GM23338 (cell line): ENCODE data around the gene SUGP1. TPM values are rescaled to one million over a fixed set of nuclear protein-coding genes. Genes with fewer than 3 reads are reported as not detected.

Experiments used
- ATAC-seq: fragments of 200-7000 bp; cut with Tn5 transposase; 3 replicates; pipeline ENCODE4 v1.9.1; 2020
- DNase-seq: peaks from one replicate; pipeline ENCODE4 v3.0.0-alpha.2; 2015; ENCODE audit warnings: low spot score
- H2AFZ ChIP-seq: fragments of 200-600 bp; sonication (generic); 2 replicates; pipeline ENCODE4 v1.8.0; 2016; ENCODE audit warnings: antibody characterized with exemption, mild to moderate bottlenecking, moderate library complexity
- H3F3A ChIP-seq: fragments of 200-600 bp; sonication (generic); replicated peaks from 2 replicates; pipeline ENCODE4 v1.8.0; 2017; ENCODE audit warnings: antibody characterized with exemption, mixed run types, low read depth
- H3K27ac ChIP-seq: fragments of 200-600 bp; sonication (generic); 2 replicates; pipeline ENCODE4 v1.6.1; 2016; ENCODE audit warnings: low read depth
- H3K27me3 ChIP-seq: fragments of 200-600 bp; sonication (generic); 2 replicates; pipeline ENCODE4 v1.8.0; 2016; ENCODE audit warnings: mild to moderate bottlenecking, mixed run types, moderate library complexity; ENCODE audit not compliant: insufficient read depth
- H3K36me3 ChIP-seq: fragments of 200-600 bp; sonication (generic); 2 replicates; pipeline ENCODE4 v1.8.0; 2016; ENCODE audit warnings: mild to moderate bottlenecking; ENCODE audit not compliant: insufficient read depth
- H3K4me1 ChIP-seq: fragments of 200-600 bp; sonication (generic); 2 replicates; pipeline ENCODE4 v1.8.0; 2016; ENCODE audit warnings: mild to moderate bottlenecking, moderate library complexity; ENCODE audit not compliant: insufficient read depth
- H3K4me2 ChIP-seq: fragments of 200-600 bp; sonication (generic); 2 replicates; pipeline ENCODE4 v1.7.1; 2017; ENCODE audit warnings: mixed run types
- H3K4me3 ChIP-seq: fragments of 200-600 bp; sonication (generic); 2 replicates; pipeline ENCODE4 v1.6.1; 2016; ENCODE audit warnings: mixed run types
- H3K79me2 ChIP-seq: fragments of 200-600 bp; sonication (generic); replicated peaks from 2 replicates; pipeline ENCODE4 v1.8.0; 2017; ENCODE audit warnings: mild to moderate bottlenecking; ENCODE audit not compliant: insufficient read depth
- H3K9me2 ChIP-seq: fragments of 200-600 bp; sonication (generic); 2 replicates; pipeline ENCODE4 v1.8.0; 2017; ENCODE audit not compliant: insufficient read depth
- H4K20me1 ChIP-seq: fragments of 200-600 bp; sonication (generic); replicated peaks from 2 replicates; pipeline ENCODE4 v1.8.0; 2017; ENCODE audit warnings: mild to moderate bottlenecking; ENCODE audit not compliant: insufficient read depth
- H3K27ac Mint-ChIP-seq: 2 replicates; pipeline ENCODE4 v1.8.0; 2020; ENCODE audit warnings: inconsistent platforms, mild to moderate bottlenecking, moderate library complexity, mixed read lengths
- H3K27me3 Mint-ChIP-seq: 3 replicates; pipeline ENCODE4 v1.8.0; 2022; ENCODE audit warnings: low read depth, mild to moderate bottlenecking, moderate library complexity, mixed read lengths, inconsistent platforms; ENCODE audit not compliant: insufficient read depth, poor library complexity
- H3K36me3 Mint-ChIP-seq: 3 replicates; pipeline ENCODE4 v1.8.0; 2021; ENCODE audit warnings: low read depth, mild to moderate bottlenecking, inconsistent platforms, moderate library complexity, mixed read lengths
- H3K4me1 Mint-ChIP-seq: 3 replicates; pipeline ENCODE4 v1.8.0; 2020; ENCODE audit warnings: mild to moderate bottlenecking, inconsistent platforms, mixed read lengths
- H3K4me3 Mint-ChIP-seq: 3 replicates; pipeline ENCODE4 v1.8.0; 2021; ENCODE audit warnings: moderate library complexity, mild to moderate bottlenecking, inconsistent platforms, mixed read lengths
- H3K9me3 Mint-ChIP-seq: 3 replicates; pipeline ENCODE4 v1.8.0; 2020; ENCODE audit warnings: moderate library complexity, mild to moderate bottlenecking, inconsistent platforms, mixed read lengths
- CREB1 ChIP-seq: fragments of 250-450 bp; sonication (Bioruptor Pico); IDR thresholded peaks from 2 replicates; pipeline ENCODE4 v1.5.0; 2020; ENCODE audit warnings: low read depth, mild to moderate bottlenecking, moderate library complexity
- EZH2 ChIP-seq: fragments of 200-600 bp; sonication (generic); IDR thresholded peaks from one replicate; pipeline ENCODE4 v1.8.0; 2017; ENCODE audit warnings: antibody characterized with exemption, mild to moderate bottlenecking, low read depth; ENCODE audit not compliant: unreplicated experiment
- EZH2phosphoT487 ChIP-seq: fragments of 200-600 bp; sonication (generic); IDR thresholded peaks from one replicate; pipeline ENCODE4 v1.8.1; 2018; ENCODE audit warnings: antibody characterized with exemption; ENCODE audit not compliant: unreplicated experiment
- JUNB ChIP-seq: IDR thresholded peaks from one replicate; pipeline ENCODE4 v1.6.1; 2016; ENCODE audit warnings: antibody characterized with exemption; ENCODE audit not compliant: unreplicated experiment
- NANOG ChIP-seq: IDR thresholded peaks from 2 replicates; pipeline ENCODE4 v1.6.1; 2016; ENCODE audit warnings: antibody characterized with exemption, borderline replicate concordance
- POLR2AphosphoS5 ChIP-seq: IDR thresholded peaks from 2 replicates; pipeline ENCODE4 v1.6.1; 2016; ENCODE audit warnings: antibody characterized with exemption, low read depth
- STAT1 ChIP-seq: IDR thresholded peaks from one replicate; pipeline ENCODE4 v1.6.1; 2016; ENCODE audit warnings: antibody characterized with exemption; ENCODE audit not compliant: unreplicated experiment
- ZNF114 ChIP-seq: fragments of 250-450 bp; sonication (Bioruptor Pico); IDR thresholded peaks from 2 replicates; pipeline ENCODE4 v1.5.0; 2020; ENCODE audit warnings: mild to moderate bottlenecking, moderate library complexity
- ZNF331 ChIP-seq: fragments of 250-450 bp; sonication (Bioruptor Pico); IDR thresholded peaks from 2 replicates; pipeline ENCODE4 v1.5.0; 2020; ENCODE audit warnings: low read depth, mild to moderate bottlenecking, moderate library complexity
- polyA plus RNA-seq: library from polyadenylated mRNA; unstranded; fragments of >200 nt; fragmentation: Nextera tagmentation; extraction: Ambion mirVana; gene quantifications from 2 replicates; pipeline ENCODE4 v1.2.1, GENCODE V29; 2016
- total RNA-seq: library from RNA; depleted of rRNA; stranded (reverse); fragments of >200 nt; shearing (Covaris generic); gene quantifications from 2 replicates; pipeline ENCODE4 v1.2.3, GENCODE V29; 2014
- TF ChIP-seq, protein P1 (sequence below): fragments of 250-450 bp; sonication (Bioruptor Pico); IDR thresholded peaks from 2 replicates; pipeline ENCODE4 v1.5.0; 2020; ENCODE audit warnings: mild to moderate bottlenecking, moderate library complexity
- TF ChIP-seq, protein P2 (sequence below): IDR thresholded peaks from 2 replicates; pipeline ENCODE4 v1.6.1; 2016; ENCODE audit warnings: antibody characterized with exemption
- TF ChIP-seq, protein P3 (sequence below), 2 experiments: fragments of 200-600 bp in 1 of 2; sonication (generic) in 1 of 2; conservative IDR thresholded peaks; 2 replicates each; pipeline versions ENCODE4 v1.5.1 to v1.6.1; 2016 to 2017; ENCODE audit warnings: antibody characterized with exemption in 2 of 2, low read depth in 2 of 2, mild to moderate bottlenecking in 2 of 2, moderate library complexity in 1 of 2
- TF ChIP-seq, protein P4 (sequence below): IDR thresholded peaks from one replicate; pipeline ENCODE4 v1.6.1; 2018; ENCODE audit warnings: antibody characterized with exemption; ENCODE audit not compliant: unreplicated experiment

SUGP1 gene
- total and polyA plus RNA-seq, 2 experiments from 2014 or later: 38.6 to 61.6 TPM

DNA sequence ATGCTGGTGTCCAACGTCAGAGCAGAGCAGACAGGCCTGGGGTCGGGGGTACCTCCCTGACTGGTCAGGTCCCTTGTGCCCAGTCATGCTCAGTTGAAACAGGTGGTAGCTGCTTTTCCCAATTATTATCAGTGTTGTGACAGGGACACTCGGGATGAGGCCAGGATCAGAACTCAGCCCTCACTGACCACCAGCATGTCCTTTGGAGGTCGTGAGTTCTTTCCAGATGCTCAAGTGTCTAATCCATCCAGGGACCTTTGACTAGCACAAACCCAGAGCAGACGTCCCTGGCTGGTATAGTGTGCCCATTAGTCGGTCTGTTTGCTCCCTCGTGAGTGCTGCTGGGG lies 22.7 kb upstream of the SUGP1 start:
- Histone ChIP-seq H3K4me1 (no peaks in the 10 kb centered on the region), H3K4me2 (no peak overlapping the region), H3K4me3 (no peak overlapping the region), H4K20me1 (no peaks in the 10 kb centered on the region), H3F3A (no peaks in the 10 kb centered on the region), H3K79me2 (no peaks in the 10 kb centered on the region), H3K36me3 (0 out of 2 replicates have a peak, but pooled peaks cover 3% of the 10 kb centered on the region), H3K27me3 (no peaks in the 10 kb centered on the region), H3K27ac (no peak overlapping the region), H3K9me2 (no peaks in the 10 kb centered on the region), H2AFZ (no peak overlapping the region)
- no peaks in the 10 kb centered on the region for H3K9me3 Mint-ChIP-seq
- peaks cover 59% of the 10 kb centered on the region for H3K36me3 Mint-ChIP-seq
- H3K27me3 Mint-ChIP-seq: peaks cover 7% of the 10 kb centered on the region
- no peak for DNase-seq
- no peak overlapping the region for H3K27ac Mint-ChIP-seq
- ATAC-seq: no peak
- no peak overlapping the region for H3K4me3 Mint-ChIP-seq
- H3K4me1 Mint-ChIP-seq: no peaks in the 10 kb centered on the region
- TF ChIP-seq EZH2phosphoT487 (no peak), ZNF331 (CRISPR knock-in tag) (no peak), STAT1 (no peak), CREB1 (CRISPR knock-in tag) (no peak), JUNB (no peak), NANOG (no peak), POLR2AphosphoS5 (no peak), ZNF114 (no peak), EZH2 (no peak)
- TF ChIP-seq, protein P1, sequence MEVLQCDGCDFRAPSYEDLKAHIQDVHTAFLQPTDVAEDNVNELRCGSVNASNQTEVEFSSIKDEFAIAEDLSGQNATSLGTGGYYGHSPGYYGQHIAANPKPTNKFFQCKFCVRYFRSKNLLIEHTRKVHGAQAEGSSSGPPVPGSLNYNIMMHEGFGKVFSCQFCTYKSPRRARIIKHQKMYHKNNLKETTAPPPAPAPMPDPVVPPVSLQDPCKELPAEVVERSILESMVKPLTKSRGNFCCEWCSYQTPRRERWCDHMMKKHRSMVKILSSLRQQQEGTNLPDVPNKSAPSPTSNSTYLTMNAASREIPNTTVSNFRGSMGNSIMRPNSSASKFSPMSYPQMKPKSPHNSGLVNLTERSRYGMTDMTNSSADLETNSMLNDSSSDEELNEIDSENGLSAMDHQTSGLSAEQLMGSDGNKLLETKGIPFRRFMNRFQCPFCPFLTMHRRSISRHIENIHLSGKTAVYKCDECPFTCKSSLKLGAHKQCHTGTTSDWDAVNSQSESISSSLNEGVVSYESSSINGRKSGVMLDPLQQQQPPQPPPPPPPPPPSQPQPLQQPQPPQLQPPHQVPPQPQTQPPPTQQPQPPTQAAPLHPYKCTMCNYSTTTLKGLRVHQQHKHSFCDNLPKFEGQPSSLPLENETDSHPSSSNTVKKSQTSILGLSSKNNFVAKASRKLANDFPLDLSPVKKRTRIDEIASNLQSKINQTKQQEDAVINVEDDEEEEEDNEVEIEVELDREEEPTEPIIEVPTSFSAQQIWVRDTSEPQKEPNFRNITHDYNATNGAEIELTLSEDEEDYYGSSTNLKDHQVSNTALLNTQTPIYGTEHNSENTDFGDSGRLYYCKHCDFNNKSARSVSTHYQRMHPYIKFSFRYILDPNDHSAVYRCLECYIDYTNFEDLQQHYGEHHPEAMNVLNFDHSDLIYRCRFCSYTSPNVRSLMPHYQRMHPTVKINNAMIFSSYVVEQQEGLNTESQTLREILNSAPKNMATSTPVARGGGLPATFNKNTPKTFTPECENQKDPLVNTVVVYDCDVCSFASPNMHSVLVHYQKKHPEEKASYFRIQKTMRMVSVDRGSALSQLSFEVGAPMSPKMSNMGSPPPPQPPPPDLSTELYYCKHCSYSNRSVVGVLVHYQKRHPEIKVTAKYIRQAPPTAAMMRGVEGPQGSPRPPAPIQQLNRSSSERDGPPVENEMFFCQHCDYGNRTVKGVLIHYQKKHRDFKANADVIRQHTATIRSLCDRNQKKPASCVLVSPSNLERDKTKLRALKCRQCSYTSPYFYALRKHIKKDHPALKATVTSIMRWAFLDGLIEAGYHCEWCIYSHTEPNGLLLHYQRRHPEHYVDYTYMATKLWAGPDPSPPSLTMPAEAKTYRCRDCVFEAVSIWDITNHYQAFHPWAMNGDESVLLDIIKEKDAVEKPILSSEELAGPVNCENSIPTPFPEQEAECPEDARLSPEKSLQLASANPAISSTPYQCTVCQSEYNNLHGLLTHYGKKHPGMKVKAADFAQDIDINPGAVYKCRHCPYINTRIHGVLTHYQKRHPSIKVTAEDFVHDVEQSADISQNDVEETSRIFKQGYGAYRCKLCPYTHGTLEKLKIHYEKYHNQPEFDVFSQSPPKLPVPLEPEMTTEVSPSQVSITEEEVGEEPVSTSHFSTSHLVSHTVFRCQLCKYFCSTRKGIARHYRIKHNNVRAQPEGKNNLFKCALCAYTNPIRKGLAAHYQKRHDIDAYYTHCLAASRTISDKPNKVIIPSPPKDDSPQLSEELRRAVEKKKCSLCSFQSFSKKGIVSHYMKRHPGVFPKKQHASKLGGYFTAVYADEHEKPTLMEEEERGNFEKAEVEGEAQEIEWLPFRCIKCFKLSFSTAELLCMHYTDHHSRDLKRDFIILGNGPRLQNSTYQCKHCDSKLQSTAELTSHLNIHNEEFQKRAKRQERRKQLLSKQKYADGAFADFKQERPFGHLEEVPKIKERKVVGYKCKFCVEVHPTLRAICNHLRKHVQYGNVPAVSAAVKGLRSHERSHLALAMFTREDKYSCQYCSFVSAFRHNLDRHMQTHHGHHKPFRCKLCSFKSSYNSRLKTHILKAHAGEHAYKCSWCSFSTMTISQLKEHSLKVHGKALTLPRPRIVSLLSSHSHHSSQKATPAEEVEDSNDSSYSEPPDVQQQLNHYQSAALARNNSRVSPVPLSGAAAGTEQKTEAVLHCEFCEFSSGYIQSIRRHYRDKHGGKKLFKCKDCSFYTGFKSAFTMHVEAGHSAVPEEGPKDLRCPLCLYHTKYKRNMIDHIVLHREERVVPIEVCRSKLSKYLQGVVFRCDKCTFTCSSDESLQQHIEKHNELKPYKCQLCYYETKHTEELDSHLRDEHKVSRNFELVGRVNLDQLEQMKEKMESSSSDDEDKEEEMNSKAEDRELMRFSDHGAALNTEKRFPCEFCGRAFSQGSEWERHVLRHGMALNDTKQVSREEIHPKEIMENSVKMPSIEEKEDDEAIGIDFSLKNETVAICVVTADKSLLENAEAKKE (CRISPR knock-in tag): no peak
- TF ChIP-seq, protein P2, sequence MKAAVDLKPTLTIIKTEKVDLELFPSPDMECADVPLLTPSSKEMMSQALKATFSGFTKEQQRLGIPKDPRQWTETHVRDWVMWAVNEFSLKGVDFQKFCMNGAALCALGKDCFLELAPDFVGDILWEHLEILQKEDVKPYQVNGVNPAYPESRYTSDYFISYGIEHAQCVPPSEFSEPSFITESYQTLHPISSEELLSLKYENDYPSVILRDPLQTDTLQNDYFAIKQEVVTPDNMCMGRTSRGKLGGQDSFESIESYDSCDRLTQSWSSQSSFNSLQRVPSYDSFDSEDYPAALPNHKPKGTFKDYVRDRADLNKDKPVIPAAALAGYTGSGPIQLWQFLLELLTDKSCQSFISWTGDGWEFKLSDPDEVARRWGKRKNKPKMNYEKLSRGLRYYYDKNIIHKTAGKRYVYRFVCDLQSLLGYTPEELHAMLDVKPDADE: no peak
- TF ChIP-seq, protein P3, sequence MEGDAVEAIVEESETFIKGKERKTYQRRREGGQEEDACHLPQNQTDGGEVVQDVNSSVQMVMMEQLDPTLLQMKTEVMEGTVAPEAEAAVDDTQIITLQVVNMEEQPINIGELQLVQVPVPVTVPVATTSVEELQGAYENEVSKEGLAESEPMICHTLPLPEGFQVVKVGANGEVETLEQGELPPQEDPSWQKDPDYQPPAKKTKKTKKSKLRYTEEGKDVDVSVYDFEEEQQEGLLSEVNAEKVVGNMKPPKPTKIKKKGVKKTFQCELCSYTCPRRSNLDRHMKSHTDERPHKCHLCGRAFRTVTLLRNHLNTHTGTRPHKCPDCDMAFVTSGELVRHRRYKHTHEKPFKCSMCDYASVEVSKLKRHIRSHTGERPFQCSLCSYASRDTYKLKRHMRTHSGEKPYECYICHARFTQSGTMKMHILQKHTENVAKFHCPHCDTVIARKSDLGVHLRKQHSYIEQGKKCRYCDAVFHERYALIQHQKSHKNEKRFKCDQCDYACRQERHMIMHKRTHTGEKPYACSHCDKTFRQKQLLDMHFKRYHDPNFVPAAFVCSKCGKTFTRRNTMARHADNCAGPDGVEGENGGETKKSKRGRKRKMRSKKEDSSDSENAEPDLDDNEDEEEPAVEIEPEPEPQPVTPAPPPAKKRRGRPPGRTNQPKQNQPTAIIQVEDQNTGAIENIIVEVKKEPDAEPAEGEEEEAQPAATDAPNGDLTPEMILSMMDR (conservative IDR thresholded peaks at IDR 0.05; ENCODE audit: low read depth in 2 of 2): no peak
- TF ChIP-seq, protein P4, sequence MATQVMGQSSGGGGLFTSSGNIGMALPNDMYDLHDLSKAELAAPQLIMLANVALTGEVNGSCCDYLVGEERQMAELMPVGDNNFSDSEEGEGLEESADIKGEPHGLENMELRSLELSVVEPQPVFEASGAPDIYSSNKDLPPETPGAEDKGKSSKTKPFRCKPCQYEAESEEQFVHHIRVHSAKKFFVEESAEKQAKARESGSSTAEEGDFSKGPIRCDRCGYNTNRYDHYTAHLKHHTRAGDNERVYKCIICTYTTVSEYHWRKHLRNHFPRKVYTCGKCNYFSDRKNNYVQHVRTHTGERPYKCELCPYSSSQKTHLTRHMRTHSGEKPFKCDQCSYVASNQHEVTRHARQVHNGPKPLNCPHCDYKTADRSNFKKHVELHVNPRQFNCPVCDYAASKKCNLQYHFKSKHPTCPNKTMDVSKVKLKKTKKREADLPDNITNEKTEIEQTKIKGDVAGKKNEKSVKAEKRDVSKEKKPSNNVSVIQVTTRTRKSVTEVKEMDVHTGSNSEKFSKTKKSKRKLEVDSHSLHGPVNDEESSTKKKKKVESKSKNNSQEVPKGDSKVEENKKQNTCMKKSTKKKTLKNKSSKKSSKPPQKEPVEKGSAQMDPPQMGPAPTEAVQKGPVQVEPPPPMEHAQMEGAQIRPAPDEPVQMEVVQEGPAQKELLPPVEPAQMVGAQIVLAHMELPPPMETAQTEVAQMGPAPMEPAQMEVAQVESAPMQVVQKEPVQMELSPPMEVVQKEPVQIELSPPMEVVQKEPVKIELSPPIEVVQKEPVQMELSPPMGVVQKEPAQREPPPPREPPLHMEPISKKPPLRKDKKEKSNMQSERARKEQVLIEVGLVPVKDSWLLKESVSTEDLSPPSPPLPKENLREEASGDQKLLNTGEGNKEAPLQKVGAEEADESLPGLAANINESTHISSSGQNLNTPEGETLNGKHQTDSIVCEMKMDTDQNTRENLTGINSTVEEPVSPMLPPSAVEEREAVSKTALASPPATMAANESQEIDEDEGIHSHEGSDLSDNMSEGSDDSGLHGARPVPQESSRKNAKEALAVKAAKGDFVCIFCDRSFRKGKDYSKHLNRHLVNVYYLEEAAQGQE: no peak
